ENCODE data around the gene TMEM260.
"Not testable (repeated sequence)": the region's sequence is repeated elsewhere in the genome, so short reads cannot be mapped to it uniquely, and the experiment has no call there.

The TMEM260 gene

DNA sequence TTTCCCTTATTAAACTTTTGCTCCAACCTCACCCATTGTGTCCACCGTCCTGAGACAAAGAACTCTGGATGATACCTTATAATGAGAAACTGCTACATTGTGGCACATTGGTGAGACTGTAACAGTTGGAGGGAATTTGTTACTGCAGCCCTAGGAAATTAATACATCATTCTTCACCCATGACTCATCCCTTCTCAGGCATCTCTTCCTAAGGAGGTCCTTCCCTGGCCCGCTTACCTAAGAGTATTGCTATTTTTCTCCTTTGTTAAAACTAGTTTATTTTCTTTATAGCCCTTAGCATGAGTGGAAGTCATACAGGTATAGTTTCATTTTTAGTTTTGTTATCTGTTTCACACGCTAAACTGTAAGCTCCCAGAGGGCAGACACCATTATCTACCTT, 87.1 kb downstream of the TMEM260 start:
- no peak for DNase-seq (ENCODE audit: low read depth in 1 of 2, low spot score in 1 of 2)

DNA sequence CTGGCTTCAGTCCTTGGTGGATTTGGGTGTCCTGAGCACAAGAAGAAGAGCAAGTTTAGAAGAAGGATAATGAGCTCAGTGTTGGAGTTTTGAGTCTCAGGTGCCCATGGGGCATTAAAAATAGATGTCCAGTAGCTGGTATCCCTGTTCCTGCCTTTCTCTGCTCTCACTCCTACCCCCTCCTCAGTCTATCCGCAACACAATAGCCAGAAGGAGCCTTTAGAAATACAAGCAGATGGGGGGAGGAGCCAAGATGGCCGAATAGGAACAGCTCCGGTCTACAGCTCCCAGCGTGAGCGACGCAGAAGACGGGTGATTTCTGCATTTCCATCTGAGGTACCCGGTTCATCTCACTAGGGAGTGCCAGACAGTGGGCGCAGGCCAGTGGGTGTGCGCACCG, 87.7 kb downstream of the TMEM260 start:
- not testable (repeated sequence) for DNase-seq (ENCODE audit: low read depth in 1 of 2, low spot score in 1 of 2)

DNA sequence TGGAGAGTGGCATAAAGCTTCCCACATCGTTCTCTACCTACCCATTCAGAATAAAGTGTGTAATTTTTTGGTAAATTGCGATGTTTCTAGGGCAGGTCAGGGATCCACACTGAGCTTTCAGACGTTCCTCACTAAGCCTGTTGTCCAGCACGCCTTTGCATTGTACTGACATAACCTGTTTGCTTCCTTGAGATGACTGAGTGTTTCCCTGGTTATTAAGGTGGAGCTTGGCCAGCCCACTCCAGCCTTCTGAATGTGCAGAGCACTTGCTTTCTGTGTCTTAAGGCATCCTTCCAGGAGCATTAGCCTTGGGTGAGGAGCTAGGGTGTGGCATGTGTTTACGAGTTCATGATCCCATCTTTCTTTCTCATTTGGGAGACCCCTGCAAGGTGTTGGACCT, 96.4 kb downstream of the TMEM260 start:
- DNase-seq (ENCODE audit: low read depth in 1 of 2, low spot score in 1 of 2) = no peak

DNA sequence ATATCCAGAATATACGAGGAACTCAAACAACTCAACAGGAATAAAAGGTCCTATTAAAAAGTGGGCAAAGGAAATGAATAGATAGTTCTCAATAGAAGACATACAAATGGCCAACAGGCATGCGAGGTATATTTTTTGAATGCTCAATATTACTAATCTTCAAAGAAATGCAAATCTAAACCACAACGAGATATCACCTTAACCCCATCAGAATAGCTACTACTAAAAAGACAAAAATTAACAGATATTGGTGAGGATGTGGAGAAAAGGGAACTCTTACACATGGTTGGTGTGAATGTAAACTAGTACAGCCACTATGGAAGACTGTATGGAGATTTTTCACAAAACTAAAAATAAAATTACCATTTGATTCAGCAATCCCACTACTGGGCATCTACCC, 99.2 kb downstream of the TMEM260 start:
- no peak for DNase-seq (ENCODE audit: low read depth in 1 of 2, low spot score in 1 of 2)

DNA sequence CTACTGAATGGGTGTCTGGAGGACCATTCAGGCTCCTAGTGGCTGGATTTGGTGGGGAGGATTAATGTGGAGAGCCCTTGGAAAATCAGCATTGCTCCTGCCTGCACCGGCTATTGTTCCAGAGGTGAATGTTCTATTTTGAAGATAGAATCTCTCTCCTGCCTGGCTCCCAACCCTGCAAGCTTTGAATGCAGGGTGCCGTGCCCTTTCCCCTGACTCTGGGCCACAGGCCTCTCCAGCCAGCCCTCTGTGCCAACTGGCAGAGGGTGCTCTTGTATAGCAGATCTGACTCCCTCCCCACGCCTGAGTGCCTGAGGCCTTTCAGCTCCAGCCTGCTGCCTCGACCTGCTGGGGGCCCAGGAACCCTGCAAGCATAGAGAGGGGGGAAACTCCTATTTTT, 106.8 kb downstream of the TMEM260 start:
- no peak for DNase-seq (ENCODE audit: low read depth in 1 of 2, low spot score in 1 of 2)

DNA sequence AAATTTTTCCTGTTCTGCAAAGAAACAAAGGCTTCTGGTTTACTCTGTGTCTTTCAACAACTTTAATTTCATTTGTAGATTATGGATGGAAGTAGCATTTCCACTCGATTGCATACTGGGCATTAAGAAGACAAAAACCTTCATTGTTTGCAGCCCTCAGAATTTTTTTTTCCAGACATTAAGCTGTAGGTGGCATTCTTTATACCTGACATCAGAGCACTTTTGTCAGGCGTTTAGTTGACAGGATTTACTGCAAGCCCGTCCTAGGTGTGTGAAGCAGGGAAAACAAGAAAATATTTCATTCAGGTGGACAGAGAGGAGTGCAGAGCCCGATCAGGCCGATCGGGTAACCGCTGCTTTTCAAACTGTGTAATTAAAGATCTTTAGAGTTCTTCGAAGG, 107.5 kb downstream of the TMEM260 start:
- no peak for DNase-seq (ENCODE audit: low read depth in 1 of 2, low spot score in 1 of 2)

DNA sequence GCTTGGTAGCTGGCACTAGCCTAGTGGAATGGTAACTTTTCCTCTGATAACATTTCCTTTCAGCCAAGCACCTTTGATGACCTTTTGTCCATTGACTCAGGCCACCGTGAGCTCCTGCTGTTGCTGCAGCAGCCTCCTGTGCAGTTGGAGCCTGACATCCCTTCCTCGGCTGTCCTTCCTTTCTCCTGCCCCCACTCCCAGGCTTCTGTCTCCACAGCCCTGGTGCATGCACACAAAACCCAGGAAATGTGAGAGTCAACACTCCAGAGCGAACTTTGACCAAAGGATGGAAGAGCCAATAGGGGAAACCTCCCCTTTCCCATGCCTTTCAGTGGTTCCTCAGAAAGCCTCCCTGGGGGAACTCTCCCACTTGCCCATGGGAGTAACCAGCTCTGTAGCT, 115.0 kb downstream of the TMEM260 start:
- no peak for DNase-seq (ENCODE audit: low read depth in 1 of 2, low spot score in 1 of 2)

DNA sequence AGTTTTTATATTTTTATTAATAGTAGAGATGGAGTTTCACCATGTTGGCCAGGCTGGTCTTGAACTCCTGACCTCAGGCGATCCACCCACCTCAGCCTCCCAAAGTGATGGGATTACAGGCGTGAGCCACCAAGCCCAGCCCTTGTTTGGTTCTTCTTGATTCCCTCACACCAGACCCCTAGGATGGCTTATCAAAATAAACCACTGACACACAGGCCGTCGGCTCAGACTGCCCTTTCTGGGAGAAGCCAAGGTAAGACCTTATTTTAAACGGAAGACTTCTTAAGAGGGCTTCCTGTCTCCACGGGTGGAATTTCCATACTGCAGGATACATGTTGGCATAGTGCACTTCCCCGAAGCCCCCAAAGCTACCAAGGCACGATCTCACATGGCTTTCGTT, 115.6 kb downstream of the TMEM260 start:
- not testable (repeated sequence) for DNase-seq (ENCODE audit: low read depth in 1 of 2, low spot score in 1 of 2)

Data from activated CD4-positive, alpha-beta T cell treated with anti-CD3 and anti-CD28 coated beads, Interleukin-2, amount 50 U/mL, for 24 hours (primary cell).